ENCODE measurements around the gene OSBPL10.
"Not testable (repeated sequence)": the region's sequence is repeated elsewhere in the genome, so short reads cannot be mapped to it uniquely, and the experiment has no call there.

OSBPL10 gene

DNA sequence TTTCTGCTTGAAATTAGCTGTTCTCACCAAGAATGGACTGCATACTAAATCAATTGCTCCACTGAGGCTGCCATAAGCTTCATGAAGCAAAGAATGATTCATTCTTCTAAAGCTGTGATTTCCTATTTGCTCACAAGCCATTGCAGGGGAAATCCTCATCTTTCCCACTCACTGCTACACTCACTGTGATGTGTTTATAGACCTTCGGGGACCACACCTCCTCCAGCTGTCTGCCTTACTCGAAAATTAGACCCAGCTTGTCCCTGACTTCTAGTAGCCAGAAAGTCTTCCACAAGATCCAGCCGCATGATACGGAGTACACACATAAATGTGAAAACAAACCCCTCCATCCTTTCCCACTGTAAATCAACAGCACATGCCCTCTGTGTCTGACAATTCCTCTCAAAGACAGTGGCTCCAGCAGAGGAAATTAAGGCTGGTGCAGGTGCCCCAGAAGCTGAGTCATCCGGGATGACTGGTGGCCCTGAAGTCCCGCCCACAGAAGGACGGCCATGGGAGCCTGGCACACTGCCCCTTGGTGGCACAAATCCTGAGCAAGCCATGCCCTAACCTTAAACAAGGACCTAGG is 276.4 kb downstream of the OSBPL10 start:
- no peaks in the 10 kb centered on the region for H3K4me1 ChIP-seq (ENCODE audit: control insufficient read depth, insufficient read depth, low read length)
- no peaks in the 10 kb centered on the region for H3K9me3 ChIP-seq (ENCODE audit: control insufficient read depth in 2 of 2, low read length in 2 of 2)
- H3K27me3 ChIP-seq (ENCODE audit: control insufficient read depth in 1 of 2, insufficient read depth in 2 of 2, low read length in 2 of 2) = no peaks in the 10 kb centered on the region
- no peak overlapping the region for H3K9ac ChIP-seq (ENCODE audit: low read length in 2 of 2)
- no peak overlapping the region for H3K27ac ChIP-seq (ENCODE audit: low read length)
- H3K36me3 ChIP-seq (ENCODE audit: control insufficient read depth in 2 of 2, insufficient read depth in 2 of 2, low read length in 2 of 2) = no peaks in the 10 kb centered on the region
- no peak overlapping the region for H3K4me3 ChIP-seq (ENCODE audit: low read length in 2 of 2)

DNA sequence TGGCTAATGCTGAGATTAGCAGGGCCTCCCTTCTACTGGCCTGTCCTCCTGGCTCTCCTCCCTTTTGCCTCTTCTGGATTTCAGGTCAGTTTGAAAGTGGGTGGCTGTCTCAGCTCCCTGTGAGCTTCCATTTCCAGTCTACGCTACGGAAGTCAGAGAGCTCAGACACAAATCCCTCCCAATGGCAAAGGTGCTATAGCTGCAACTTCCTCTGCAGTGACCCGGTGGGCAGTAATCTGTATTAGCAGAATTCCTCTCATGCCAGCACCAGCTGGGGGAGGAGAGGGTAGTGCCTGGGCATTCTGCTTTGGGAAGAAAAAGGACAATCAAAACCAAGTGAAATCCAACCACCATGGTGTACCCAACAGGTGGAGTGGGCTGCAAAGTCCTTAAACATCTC is 276.9 kb downstream of the OSBPL10 start:
- Histone ChIP-seq H3K9me3 (ENCODE audit: control insufficient read depth in 2 of 2, low read length in 2 of 2) (no peaks in the 10 kb centered on the region), H3K9ac (ENCODE audit: low read length in 2 of 2) (no peak overlapping the region), H3K36me3 (ENCODE audit: control insufficient read depth in 2 of 2, insufficient read depth in 2 of 2, low read length in 2 of 2) (no peaks in the 10 kb centered on the region), H3K27ac (ENCODE audit: low read length) (no peak overlapping the region), H3K4me1 (ENCODE audit: control insufficient read depth, insufficient read depth, low read length) (no peaks in the 10 kb centered on the region), H3K4me3 (ENCODE audit: low read length in 2 of 2) (no peak overlapping the region), H3K27me3 (ENCODE audit: control insufficient read depth in 1 of 2, insufficient read depth in 2 of 2, low read length in 2 of 2) (no peaks in the 10 kb centered on the region)

DNA sequence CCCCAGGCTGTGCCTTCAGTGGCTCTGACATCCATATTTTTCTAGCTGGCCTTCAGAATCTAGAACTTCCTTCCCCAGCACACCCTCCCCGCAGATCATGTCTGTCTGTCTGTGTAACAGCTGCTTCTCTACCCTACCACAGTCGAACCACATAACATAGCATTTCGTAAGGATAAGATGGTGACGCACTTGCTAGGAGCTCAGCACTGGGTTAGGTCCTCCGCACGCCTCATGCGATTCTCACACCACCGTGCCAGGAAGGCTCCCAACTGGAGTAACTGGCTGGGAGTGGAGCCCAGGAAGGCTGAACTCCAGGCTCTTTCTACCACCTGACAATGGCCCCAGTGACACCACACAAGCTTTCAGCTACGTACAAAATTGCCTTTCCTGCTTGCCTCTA is 279.8 kb downstream of the OSBPL10 start:
- no peak overlapping the region for H3K9ac ChIP-seq (ENCODE audit: low read length in 2 of 2)
- no peak overlapping the region for H3K27ac ChIP-seq (ENCODE audit: low read length)
- no peaks in the 10 kb centered on the region for H3K36me3 ChIP-seq (ENCODE audit: control insufficient read depth in 2 of 2, insufficient read depth in 2 of 2, low read length in 2 of 2)
- no peaks in the 10 kb centered on the region for H3K27me3 ChIP-seq (ENCODE audit: control insufficient read depth in 1 of 2, insufficient read depth in 2 of 2, low read length in 2 of 2)
- no peak overlapping the region for H3K4me3 ChIP-seq (ENCODE audit: low read length in 2 of 2)
- H3K4me1 ChIP-seq (ENCODE audit: control insufficient read depth, insufficient read depth, low read length) = no peaks in the 10 kb centered on the region
- no peaks in the 10 kb centered on the region for H3K9me3 ChIP-seq (ENCODE audit: control insufficient read depth in 2 of 2, low read length in 2 of 2)

DNA sequence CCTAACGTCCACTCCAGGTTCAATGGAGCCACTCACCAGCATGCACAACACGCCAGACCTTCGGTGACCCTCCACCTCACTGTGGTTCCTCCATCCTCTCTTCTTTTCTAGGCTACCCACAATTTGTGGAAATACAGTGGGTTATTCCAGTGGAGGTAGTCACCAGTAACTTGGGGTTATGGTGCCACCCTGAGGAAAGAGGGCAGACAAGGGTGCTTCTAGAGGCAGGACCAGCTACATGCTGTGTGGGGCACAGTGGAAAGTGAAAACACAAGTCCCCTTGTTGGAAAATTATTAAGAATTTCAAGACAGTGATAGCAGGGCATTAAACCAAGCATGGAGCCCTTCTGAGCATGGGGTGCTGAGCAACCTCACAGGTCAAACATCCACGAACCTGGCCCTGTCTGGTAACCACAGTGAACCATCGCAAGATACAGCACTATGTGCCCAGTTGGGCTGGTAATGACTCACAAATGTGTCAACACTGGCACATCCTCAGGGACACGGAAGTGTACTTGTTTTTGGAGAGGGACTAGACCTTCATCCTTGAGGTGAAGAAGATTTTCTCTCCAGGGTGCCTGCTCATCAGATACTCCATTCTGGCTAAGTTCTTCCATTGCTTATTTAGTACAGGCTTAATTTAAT is 281.6 kb downstream of the OSBPL10 start:
- Histone ChIP-seq H3K27me3 (ENCODE audit: control insufficient read depth in 1 of 2, insufficient read depth in 2 of 2, low read length in 2 of 2) (no peaks in the 10 kb centered on the region), H3K9ac (ENCODE audit: low read length in 2 of 2) (no peak overlapping the region), H3K9me3 (ENCODE audit: control insufficient read depth in 2 of 2, low read length in 2 of 2) (no peaks in the 10 kb centered on the region), H3K4me3 (ENCODE audit: low read length in 2 of 2) (no peak overlapping the region), H3K27ac (ENCODE audit: low read length) (no peak overlapping the region), H3K36me3 (ENCODE audit: control insufficient read depth in 2 of 2, insufficient read depth in 2 of 2, low read length in 2 of 2) (no peaks in the 10 kb centered on the region), H3K4me1 (ENCODE audit: control insufficient read depth, insufficient read depth, low read length) (no peaks in the 10 kb centered on the region)

DNA sequence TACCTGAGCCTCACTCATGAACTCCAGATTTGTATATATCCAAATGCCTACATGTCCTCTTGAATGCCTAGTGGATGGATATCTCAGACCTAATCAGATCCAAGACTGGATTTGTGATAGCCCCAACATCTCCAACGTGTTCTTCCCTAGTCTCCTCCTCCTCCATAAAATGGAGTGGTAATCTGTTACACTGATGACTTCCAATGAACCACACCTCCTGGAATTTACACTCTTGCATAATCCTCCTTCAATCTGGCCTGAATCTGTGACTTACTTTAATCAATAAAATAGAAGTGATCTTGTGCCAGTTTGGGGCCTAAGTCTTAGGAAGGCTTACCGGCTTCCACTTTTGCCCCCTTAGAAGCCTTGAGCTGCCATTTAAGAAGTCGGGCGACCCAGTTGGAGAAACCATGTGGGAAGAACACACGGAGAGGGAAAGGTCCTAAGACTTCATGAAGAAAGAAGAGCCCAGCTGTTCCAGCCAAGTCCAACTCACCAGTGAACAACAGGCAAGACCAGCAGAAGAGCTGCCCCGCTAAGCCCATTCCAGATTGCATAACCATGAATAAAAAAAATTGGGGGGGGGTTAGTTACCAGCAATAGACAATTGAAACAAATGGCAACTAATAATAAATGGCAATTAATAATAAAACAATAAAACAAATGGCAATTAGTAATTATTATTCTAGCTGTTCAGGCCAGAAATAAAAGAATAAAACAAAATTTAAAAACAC is 284.1 kb downstream of the OSBPL10 start:
- Histone ChIP-seq H3K4me1 (ENCODE audit: control insufficient read depth, insufficient read depth, low read length) (no peaks in the 10 kb centered on the region), H3K27ac (ENCODE audit: low read length) (no peak overlapping the region), H3K9me3 (ENCODE audit: control insufficient read depth in 2 of 2, low read length in 2 of 2) (no peaks in the 10 kb centered on the region), H3K36me3 (ENCODE audit: control insufficient read depth in 2 of 2, insufficient read depth in 2 of 2, low read length in 2 of 2) (no peaks in the 10 kb centered on the region), H3K4me3 (ENCODE audit: low read length in 2 of 2) (no peak overlapping the region), H3K9ac (ENCODE audit: low read length in 2 of 2) (no peak overlapping the region), H3K27me3 (ENCODE audit: control insufficient read depth in 1 of 2, insufficient read depth in 2 of 2, low read length in 2 of 2) (no peaks in the 10 kb centered on the region)

DNA sequence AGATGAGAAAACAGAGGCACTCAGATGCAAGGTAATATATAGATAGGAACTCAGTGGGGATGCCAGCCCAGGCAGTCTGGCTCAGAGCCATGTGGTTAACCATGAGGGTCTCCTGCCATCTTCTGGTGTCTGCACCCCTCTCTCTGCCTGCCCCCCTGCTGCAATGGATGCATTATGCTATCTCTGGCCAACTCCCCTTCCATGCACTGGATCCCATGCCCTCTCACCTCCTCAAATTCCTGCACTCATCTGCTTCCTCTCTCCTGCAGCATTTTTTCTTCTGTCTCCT is 285.1 kb downstream of the OSBPL10 start:
- no peaks in the 10 kb centered on the region for H3K4me1 ChIP-seq (ENCODE audit: control insufficient read depth, insufficient read depth, low read length)
- no peaks in the 10 kb centered on the region for H3K9me3 ChIP-seq (ENCODE audit: control insufficient read depth in 2 of 2, low read length in 2 of 2)
- no peak overlapping the region for H3K27ac ChIP-seq (ENCODE audit: low read length)
- no peak overlapping the region for H3K9ac ChIP-seq (ENCODE audit: low read length in 2 of 2)
- H3K27me3 ChIP-seq (ENCODE audit: control insufficient read depth in 1 of 2, insufficient read depth in 2 of 2, low read length in 2 of 2) = no peaks in the 10 kb centered on the region
- H3K4me3 ChIP-seq (ENCODE audit: low read length in 2 of 2) = no peak overlapping the region
- H3K36me3 ChIP-seq (ENCODE audit: control insufficient read depth in 2 of 2, insufficient read depth in 2 of 2, low read length in 2 of 2) = no peaks in the 10 kb centered on the region

DNA sequence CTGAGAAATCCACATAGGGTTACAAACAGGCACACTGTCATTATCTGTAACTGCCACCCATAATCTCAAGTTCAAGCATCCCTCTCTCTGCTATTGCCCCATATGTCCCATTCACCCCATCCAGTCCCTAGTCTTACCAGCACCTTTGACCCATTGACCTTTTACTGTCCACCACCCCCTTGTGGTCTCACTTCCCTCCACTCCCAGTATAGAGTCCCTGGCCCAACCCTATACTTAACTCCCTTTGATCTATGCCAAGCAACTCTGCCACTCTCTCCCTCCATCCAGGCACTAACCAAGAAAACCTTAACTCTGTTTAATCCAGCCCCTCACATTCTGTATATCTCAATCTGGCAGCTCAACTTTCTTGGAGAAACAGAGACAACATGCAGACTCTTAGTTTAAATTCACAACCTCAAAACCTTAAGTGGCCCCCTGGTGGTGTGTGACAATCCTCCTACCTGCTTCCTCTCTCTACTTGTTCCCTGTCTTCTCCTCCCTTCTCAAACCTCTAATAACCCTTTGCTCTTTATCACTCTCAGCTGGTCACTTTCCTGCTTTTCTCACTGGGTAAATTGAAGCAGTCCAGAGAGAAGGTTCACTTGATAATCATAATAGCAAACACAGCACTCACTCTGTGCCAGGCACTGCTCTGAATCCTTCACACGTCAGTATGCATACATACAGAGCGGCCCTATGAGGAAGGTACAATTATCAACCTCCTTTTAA is 285.6 kb downstream of the OSBPL10 start:
- H3K27ac ChIP-seq (ENCODE audit: low read length) = no peak overlapping the region
- H3K9me3 ChIP-seq (ENCODE audit: control insufficient read depth in 2 of 2, low read length in 2 of 2) = no peaks in the 10 kb centered on the region
- no peaks in the 10 kb centered on the region for H3K36me3 ChIP-seq (ENCODE audit: control insufficient read depth in 2 of 2, insufficient read depth in 2 of 2, low read length in 2 of 2)
- H3K4me3 ChIP-seq (ENCODE audit: low read length in 2 of 2) = no peak overlapping the region
- no peak overlapping the region for H3K9ac ChIP-seq (ENCODE audit: low read length in 2 of 2)
- H3K4me1 ChIP-seq (ENCODE audit: control insufficient read depth, insufficient read depth, low read length) = no peaks in the 10 kb centered on the region
- H3K27me3 ChIP-seq (ENCODE audit: control insufficient read depth in 1 of 2, insufficient read depth in 2 of 2, low read length in 2 of 2) = no peaks in the 10 kb centered on the region

DNA sequence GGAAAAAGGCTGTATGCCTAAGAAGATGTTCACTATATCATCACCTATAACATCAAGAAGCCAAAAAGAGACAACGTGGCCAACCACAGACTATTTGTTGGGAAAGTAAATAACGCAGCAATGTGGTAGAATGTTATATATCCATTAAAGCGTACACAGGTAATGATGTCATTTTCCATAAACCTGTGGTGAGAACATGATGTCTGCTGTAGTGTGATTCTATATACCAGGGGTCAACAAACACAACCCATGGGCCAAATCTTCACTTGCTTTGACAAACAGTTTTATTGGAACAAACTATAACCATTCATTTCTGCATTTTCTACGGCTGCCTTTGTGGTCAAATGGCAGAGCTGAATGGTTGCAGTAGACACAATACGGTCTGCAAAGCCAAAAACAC is 287.7 kb downstream of the OSBPL10 start:
- H3K27ac ChIP-seq (ENCODE audit: low read length) = no peak overlapping the region
- H3K36me3 ChIP-seq (ENCODE audit: control insufficient read depth in 2 of 2, insufficient read depth in 2 of 2, low read length in 2 of 2) = no peaks in the 10 kb centered on the region
- H3K27me3 ChIP-seq (ENCODE audit: control insufficient read depth in 1 of 2, insufficient read depth in 2 of 2, low read length in 2 of 2) = no peaks in the 10 kb centered on the region
- no peak overlapping the region for H3K9ac ChIP-seq (ENCODE audit: low read length in 2 of 2)
- no peak overlapping the region for H3K4me3 ChIP-seq (ENCODE audit: low read length in 2 of 2)
- no peaks in the 10 kb centered on the region for H3K4me1 ChIP-seq (ENCODE audit: control insufficient read depth, insufficient read depth, low read length)
- no peaks in the 10 kb centered on the region for H3K9me3 ChIP-seq (ENCODE audit: control insufficient read depth in 2 of 2, low read length in 2 of 2)

DNA sequence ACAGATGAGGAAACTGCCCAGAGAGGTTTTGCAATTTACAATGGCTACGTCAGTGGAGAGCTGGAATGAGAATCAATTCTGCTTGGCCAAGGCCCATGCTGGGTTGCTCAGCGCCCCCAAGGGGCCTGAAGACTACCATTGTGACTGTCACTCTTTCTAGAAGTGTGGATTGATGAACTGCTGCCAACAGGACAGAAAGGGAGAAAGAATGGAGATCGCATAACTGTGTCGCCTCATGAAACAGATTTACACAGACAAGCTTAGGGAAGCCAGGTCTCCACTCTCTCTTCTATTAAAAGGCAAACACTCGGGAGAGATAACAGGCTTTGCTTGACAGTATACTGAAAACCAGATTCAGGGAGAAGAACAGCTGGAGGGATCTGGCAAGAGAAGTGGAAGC is 288.3 kb downstream of the OSBPL10 start:
- no peak overlapping the region for H3K4me3 ChIP-seq (ENCODE audit: low read length in 2 of 2)
- no peaks in the 10 kb centered on the region for H3K27me3 ChIP-seq (ENCODE audit: control insufficient read depth in 1 of 2, insufficient read depth in 2 of 2, low read length in 2 of 2)
- H3K27ac ChIP-seq (ENCODE audit: low read length) = no peak overlapping the region
- no peaks in the 10 kb centered on the region for H3K36me3 ChIP-seq (ENCODE audit: control insufficient read depth in 2 of 2, insufficient read depth in 2 of 2, low read length in 2 of 2)
- H3K9me3 ChIP-seq (ENCODE audit: control insufficient read depth in 2 of 2, low read length in 2 of 2) = no peaks in the 10 kb centered on the region
- H3K9ac ChIP-seq (ENCODE audit: low read length in 2 of 2) = no peak overlapping the region
- H3K4me1 ChIP-seq (ENCODE audit: control insufficient read depth, insufficient read depth, low read length) = no peaks in the 10 kb centered on the region

DNA sequence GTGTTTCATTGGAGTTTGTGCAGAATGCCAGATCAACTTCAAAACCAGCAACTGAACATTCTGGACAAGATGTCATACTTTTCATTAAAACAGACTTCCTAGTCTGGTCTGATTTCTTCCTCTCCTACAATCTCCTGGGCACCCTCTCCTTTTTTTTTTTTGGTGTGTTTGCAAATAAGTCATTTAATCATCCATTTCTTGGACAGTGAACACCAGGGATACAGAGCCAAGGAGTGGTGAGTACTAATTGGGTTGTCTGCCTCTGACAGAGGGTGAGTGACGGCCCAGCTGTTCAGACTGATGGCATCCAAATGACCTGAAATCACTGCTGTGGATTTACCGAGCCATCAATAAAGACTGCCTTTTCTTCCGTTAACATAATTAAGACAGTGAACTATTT is 290.3 kb downstream of the OSBPL10 start:
- no peak overlapping the region for H3K27ac ChIP-seq (ENCODE audit: low read length)
- no peaks in the 10 kb centered on the region for H3K9me3 ChIP-seq (ENCODE audit: control insufficient read depth in 2 of 2, low read length in 2 of 2)
- H3K4me3 ChIP-seq (ENCODE audit: low read length in 2 of 2) = no peak overlapping the region
- no peaks in the 10 kb centered on the region for H3K36me3 ChIP-seq (ENCODE audit: control insufficient read depth in 2 of 2, insufficient read depth in 2 of 2, low read length in 2 of 2)
- no peaks in the 10 kb centered on the region for H3K27me3 ChIP-seq (ENCODE audit: control insufficient read depth in 1 of 2, insufficient read depth in 2 of 2, low read length in 2 of 2)
- no peak overlapping the region for H3K9ac ChIP-seq (ENCODE audit: low read length in 2 of 2)
- H3K4me1 ChIP-seq (ENCODE audit: control insufficient read depth, insufficient read depth, low read length) = no peaks in the 10 kb centered on the region

DNA sequence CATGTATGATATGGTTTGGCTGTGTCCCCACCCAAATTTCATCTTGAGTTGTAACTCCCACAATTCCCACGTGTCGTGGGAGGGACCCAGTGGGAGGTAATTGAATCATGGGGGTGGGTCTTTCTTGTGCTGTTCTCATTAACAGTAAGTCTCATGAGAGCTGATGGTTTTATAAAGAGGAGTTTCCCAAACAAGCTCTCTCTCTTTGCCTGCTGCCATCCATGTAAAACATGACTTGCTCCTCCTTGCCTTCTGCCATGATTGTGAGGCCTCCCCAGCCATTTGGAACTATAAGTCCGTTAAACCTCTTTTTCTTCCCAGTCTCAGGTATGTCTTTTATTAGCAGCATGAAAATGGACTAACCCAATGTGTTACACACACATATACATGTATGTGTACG is 291.5 kb downstream of the OSBPL10 start:
- H3K36me3 ChIP-seq (ENCODE audit: control insufficient read depth in 2 of 2, insufficient read depth in 2 of 2, low read length in 2 of 2); H3K4me3 ChIP-seq (ENCODE audit: low read length in 2 of 2); H3K4me1 ChIP-seq (ENCODE audit: control insufficient read depth, insufficient read depth, low read length); H3K9me3 ChIP-seq (ENCODE audit: control insufficient read depth in 2 of 2, low read length in 2 of 2); H3K9ac ChIP-seq (ENCODE audit: low read length in 2 of 2); H3K27me3 ChIP-seq (ENCODE audit: control insufficient read depth in 1 of 2, insufficient read depth in 2 of 2, low read length in 2 of 2); H3K27ac ChIP-seq (ENCODE audit: low read length): not testable (repeated sequence)
